GM18907 (cell line): ENCODE measurements around the gene LRRC1.

Experiments
- ATAC-seq: cut with Tn5 transposase; IDR thresholded peaks from one replicate; pipeline ENCODE4 v1.9.1; 2021; ENCODE audit warnings: mild to moderate bottlenecking, moderate library complexity; ENCODE audit not compliant: unreplicated experiment

LRRC1 gene

DNA sequence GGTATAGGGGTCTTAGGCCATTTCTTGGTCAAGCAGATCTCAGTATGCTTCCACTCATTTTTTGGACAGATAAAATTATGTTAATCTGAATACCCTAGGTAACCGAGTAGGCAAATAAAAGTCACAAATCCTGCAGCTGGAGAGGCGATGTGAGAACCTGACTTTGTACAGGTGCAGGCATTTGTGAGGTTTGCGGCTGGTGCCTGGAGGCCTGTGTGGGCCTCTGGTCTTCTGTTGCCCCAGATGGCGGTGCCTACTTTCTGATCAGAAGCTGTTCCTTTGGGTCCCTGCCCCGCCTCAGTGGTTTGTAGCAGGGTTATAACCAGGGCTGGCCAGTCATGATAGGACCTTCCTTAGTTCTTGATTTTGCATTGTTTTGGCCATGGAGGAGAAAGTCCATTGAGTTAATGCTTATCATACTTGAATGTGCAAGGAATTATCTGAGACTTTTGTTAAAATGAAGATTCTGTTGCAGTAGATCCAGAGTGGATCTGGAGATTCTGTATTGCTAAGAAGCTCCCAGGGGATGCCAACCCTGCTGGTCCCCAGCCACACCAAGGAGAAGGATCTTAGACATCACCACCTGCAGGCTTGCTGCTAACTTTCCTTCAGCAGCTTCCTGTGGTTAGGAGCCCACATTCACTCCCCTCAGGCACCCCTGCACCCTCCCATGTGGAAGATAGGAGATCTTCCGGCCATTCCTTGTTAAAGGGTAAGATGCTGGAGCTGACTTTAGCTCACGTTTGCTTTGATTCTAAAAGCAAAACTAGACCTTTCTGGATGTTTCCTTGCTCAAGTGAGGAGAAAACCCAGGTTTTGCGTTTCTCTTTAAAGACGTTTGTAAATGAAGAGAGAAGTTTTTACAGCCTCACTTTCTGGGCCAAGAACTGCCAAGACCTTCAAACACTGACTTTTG, 50.7 kb downstream of the LRRC1 start:
- ATAC-seq, result no peak

- no peak for ATAC-seq
These were observed 51.4 kb downstream of the LRRC1 start for GRCh38 chr6:53846250-53846649.

DNA sequence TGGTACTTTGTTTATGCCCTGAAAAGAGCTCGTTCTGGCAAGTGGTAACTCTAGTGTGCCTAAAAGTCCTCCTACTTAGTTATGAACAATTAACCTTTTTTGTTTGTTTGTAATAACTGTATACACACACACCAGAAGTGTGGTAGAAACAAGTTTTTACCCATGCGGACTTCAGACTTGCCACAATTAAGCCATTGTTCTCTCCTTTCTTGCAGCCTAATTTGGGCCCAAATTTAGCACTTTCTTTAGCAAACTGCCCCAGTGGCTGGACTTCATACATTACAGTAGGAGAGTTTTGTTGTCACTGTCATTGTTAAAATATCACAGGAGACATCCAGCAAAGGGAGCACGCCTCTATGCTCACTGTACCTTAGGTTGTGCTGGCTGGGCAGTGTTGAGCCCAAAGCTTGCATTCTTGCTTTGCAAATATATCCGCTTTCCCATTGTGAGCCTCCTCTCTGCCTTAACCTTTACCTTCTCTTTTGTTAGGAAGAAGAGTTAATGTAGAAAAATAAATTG, 53.0 kb downstream of the LRRC1 start:
- no peak for ATAC-seq

GRCh38 chr6:53850527-53850926, 55.7 kb downstream of the LRRC1 start:
- ATAC-seq, result no peak

GRCh38 chr6:53851561-53851960, 56.8 kb downstream of the LRRC1 start:
- ATAC-seq, result no peak

DNA sequence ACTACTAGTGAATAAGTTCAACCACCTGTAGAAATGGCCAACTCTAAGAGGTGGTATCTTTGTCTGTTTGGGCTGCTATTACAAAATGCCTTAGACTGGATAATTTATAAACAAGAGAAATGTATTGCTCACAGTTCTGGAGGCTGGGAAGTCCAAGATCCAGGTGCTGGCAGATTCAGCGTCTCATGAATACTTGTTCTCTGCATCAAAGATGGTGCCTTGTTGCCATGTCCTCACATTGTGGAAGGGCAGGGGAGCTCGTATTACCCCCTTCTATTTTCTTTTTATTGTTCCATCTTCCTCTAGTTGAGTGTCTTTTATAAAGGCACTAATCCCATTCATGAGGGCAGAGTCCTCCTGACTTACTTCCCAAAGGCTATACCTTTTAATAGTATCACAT, 58.0 kb downstream of the LRRC1 start:
- ATAC-seq, result no peak

- peak; percentile 98 for ATAC-seq
These were observed 60.2 kb downstream of the LRRC1 start for GRCh38 chr6:53854843-53855567.

- ATAC-seq, result no peak
These were observed 61.1 kb downstream of the LRRC1 start for GRCh38 chr6:53855940-53856339.

GRCh38 chr6:53857318-53858094, 62.7 kb downstream of the LRRC1 start:
- ATAC-seq, result no peak

- no peak for ATAC-seq
These were observed 63.4 kb downstream of the LRRC1 start for GRCh38 chr6:53858196-53858595.

- no peak for ATAC-seq
These were observed 64.1 kb downstream of the LRRC1 start for GRCh38 chr6:53858913-53859312.

DNA sequence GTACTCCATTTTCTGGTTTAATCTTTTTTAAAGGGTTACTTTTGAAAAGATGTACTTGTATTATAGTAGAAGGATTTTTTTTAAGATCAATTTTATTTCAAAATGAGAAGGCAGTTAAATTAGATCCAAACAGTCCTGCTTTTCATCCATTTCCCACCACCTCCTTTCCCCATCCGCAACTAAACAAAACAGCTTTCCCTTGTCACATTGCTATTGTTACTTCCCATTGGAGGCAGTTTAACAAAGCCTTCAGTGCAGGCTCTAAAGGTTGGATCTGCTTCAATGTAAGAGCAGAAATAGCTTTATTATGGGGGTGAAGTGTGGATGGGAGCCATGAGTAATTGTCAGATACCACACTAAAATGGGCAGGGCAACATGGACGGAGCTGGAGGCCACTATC, 65.7 kb downstream of the LRRC1 start:
- ATAC-seq, result no peak

DNA sequence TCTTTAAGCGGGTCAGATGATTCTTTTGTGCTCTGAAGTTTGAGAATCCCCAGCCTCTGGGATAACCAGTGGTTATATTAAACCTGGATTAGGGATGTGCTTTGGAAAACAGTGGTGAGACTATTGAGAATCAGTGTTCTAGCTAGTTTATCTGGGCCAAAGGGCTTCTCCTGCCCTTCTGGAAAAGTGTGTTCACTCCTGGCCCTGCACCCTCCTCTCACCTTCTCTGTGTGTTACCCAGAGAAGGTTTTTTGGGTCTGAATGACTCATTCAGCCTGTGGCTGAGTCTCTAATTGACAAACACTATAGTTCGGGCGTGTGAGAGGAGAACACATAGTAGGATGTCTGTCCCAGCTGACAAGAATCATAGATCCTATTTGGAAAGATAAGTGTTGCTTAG, 66.7 kb downstream of the LRRC1 start:
- no peak for ATAC-seq

GRCh38 chr6:53862662-53863462, 68.1 kb downstream of the LRRC1 start:
- ATAC-seq, result no peak

DNA sequence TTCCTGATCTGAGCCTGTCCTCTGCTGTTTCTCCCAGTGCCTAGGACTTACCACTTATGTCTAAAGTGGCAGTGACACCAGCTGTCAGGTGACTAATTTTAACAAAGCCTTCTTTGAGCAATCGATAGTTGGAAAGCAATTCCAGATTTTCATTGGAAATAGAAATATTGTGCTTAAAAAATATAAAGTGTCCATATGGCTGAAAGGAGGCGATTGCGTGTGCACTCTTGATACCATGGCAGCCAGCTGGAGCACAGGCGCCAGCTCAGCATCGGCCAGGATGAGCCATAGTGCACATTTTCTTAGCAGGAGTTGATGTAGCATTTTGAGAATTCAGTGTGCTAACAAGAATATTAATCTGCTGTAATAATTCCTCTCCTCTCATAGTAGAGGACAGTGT, 70.0 kb downstream of the LRRC1 start:
- ATAC-seq, result no peak

GRCh38 chr6:53866226-53866625, 71.4 kb downstream of the LRRC1 start:
- ATAC-seq, result no peak

DNA sequence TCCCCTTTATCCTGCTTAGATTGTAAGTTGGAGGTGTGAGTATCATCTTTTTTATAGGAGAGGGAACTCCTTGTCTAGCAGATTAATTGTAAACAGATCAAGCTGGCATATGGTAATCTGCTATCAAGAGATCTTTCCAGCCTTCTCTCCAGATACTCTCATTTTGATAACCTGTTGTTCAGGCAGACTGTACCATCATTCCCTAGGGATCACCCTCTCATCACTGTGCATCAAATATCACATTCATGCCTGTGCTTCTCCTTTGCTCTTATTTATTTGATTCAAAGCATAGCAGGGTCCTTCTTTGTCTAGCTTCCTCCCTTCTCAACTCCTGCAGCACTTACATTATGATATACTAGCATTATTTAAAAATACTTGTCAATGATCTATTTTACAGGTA, 73.8 kb downstream of the LRRC1 start:
- ATAC-seq, result no peak

- ATAC-seq, result no peak
These were observed 75.2 kb downstream of the LRRC1 start for GRCh38 chr6:53869964-53870363.

DNA sequence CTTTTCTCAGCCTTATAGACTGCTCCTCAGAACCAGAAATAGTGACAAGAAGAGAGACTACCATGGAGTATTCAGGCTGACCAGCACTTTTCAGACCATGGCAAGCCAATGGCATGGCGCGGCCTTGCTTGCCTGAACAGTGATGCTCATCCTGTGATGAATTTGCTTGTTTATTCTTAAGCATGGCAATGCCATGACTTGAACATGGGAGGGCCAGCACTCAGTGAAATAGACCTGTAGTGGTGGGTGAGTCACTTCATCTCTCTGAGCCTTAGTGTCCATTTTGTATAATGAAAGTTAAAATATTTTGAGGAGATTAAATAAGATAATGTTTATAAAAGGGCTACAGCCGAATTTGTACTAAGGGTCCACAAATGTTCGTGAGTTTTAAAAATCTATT, 79.1 kb downstream of the LRRC1 start:
- no peak for ATAC-seq

DNA sequence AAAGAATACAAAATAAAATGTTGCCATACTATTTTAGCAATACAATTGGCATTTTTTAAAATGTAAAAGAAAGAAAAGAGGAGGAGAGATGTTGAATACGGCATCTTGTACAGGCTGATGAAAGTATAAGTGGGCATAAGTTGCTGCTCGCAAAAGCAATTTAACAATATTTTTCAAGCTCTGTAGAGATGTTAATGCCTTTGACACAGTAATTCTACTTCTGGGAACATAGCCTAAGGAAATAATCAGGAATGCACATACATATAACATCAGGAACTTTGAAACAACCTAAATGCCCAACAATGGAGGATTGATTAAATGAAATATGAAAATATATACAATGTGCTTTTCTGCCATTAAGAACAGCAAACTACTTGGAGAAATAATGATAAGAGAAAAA, 80.2 kb downstream of the LRRC1 start:
- no peak for ATAC-seq
